Activated CD4-positive, CD25-positive, alpha-beta regulatory T cell (primary cell): ENCODE data around the gene SFXN3.

Experiments used
- DNase-seq, 4 experiments: peaks; one replicate each; lab custom pipeline; 2025; lab: John Stamatoyannopoulos, UW

Gene SFXN3

GRCh38 chr10:101031128-101031795 lies at the start of gene SFXN3, which contains the start of gene PDZD7:
Gene SFXN3, plus strand, starts transcription at chr10:101031234. Its CDS starts 3,461 bp downstream, at chr10:101034695.
Gene PDZD7, minus strand, starts transcription at chr10:101031129. Its CDS starts 910 bp downstream, at chr10:101030219.
- peak; percentile 93 to 96 (median 94) for DNase-seq

- no peak for DNase-seq
Measured at GRCh38 chr10:100982916-100983830, 47.9 kb upstream of the SFXN3 start.

- DNase-seq, result no peak
Measured at GRCh38 chr10:100983868-100984671, 47.0 kb upstream of the SFXN3 start.

DNA sequence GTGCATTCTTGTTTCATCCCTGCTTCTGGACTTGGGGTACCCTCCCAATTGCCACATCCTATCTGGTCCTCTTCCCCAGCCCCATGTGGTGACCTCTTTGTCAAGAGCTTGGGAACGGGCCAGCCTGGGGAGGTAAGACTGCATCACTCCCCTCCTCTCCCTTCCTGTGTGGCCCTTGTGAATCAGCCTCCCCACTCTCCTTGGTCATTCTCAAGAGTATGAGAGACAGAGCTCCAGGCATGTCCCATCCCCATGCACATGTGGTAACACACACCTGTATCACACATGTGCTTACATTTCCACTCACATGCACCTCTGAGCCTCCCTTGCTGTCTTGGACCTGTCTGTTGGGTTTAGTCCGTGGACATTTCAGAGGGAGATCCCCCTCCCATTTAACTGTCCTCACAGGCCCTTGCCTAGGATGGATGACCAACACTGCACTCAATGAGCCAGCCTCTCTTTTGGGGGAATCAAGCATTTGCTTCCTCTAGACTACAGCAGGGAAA lies 46.3 kb upstream of the SFXN3 start:
- no peak for DNase-seq

DNA sequence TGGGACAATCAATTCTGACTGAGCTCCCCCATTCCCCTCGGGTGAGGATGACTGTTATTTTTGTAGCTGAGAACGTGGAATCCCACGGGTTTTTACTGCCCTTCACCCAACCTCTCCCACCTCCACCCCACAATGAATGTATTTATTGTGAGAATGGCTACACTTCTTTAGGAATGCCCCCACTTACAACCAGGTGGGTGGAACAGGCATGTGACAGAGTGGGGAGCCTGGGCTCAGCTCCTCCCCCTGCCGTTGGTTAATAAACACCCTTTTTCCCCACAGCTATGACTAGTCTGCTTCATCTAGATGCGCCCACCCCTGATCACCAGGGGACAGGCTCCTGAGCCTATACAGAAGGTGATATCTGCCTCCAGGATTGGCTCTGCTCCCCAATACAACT lies 45.7 kb upstream of the SFXN3 start:
- no peak for DNase-seq

DNA sequence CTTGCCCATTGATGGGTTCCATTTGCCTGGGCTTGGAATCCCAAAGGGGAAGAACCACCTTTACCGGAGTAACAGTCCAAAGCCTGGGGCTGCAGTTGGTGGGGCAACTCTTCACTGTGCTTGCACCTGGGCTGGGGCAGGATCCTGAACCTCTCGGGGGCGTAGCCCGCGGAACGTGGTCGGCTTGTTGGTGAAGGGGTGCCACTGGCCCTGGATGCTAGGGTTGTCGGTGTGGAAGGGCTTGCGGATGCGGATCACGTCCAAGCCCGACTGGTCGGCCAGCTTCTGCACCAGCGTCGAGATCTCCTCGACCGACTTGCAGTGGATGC lies 44.4 kb upstream of the SFXN3 start:
- DNase-seq, result no peak

- DNase-seq, result peak; percentile 74 to 80 (median 77)
Measured at GRCh38 chr10:100986952-100987684, 43.9 kb upstream of the SFXN3 start, which contains the start of the genes MRPL43 and TWNK. Gene MRPL43, minus strand, starts transcription at chr10:100987497. Its CDS starts 54 bp downstream, at chr10:100987443. Gene TWNK, plus strand, starts transcription at chr10:100987543. Its CDS starts 668 bp downstream, at chr10:100988211.

DNA sequence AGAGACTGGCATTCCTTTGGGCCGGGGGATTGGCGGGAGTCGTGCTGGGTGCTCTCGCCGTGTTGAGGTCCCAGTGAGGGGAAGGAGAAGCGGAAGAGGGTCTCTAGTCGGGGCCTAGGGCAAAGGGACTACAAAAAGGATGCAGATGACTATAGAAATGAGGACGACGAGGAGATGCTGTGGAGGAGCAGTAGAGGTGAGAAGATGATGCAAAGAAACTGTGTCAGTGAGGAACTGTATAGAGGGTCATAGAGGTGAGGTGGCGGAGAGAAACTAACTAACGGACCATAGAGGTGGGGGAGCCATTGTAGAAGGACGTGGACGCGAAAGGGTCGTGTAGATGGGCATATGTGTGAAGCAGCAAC lies 43.4 kb upstream of the SFXN3 start:
- DNase-seq, result no peak

DNA sequence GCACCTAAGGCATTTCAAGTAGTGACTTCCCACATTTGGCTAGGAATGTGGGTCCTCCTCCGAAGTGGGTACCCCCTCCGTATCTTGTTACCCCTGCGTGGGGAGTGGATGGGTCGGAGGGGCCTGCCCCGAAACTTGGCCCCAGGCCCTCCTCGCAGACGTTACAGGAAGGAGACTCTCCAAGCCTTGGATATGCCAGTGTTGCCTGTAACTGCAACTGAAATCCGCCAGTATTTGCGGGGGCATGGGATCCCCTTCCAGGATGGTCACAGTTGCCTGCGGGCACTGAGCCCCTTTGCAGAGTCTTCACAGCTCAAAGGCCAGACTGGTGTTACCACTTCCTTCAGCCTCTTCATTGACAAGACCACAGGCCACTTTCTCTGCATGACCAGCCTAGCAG lies 42.9 kb upstream of the SFXN3 start:
- DNase-seq, result no peak

DNA sequence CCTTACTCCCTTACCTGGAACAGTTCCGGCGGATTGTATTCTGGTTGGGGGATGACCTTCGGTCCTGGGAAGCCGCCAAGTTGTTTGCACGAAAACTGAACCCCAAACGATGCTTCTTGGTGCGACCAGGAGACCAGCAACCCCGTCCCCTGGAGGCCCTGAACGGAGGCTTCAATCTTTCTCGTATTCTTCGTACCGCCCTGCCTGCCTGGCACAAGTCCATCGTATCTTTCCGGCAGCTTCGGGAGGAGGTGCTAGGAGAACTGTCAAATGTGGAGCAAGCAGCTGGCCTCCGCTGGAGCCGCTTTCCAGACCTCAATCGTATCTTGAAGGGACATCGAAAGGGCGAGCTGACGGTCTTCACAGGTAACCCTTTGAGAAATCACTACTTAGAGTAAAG lies 41.9 kb upstream of the SFXN3 start:
- no peak for DNase-seq

GRCh38 chr10:100993986-100994708 lies 36.9 kb upstream of the SFXN3 start:
- DNase-seq, result no peak

- DNase-seq, result no peak
Measured at GRCh38 chr10:100995181-100995580, 35.9 kb upstream of the SFXN3 start.

GRCh38 chr10:100996678-100997359 lies 34.2 kb upstream of the SFXN3 start:
- peak in 1 of 4 experiments; percentile 38 for DNase-seq

GRCh38 chr10:100997360-100998182 lies 33.5 kb upstream of the SFXN3 start:
- peak; percentile 50 to 65 (median 55) for DNase-seq

- DNase-seq, result peak; percentile 23 to 53 (median 46)
Measured at GRCh38 chr10:100998183-100998990, 32.6 kb upstream of the SFXN3 start.

- DNase-seq, result peak; percentile 55 to 70 (median 63)
Measured at GRCh38 chr10:100998991-100999741, 31.9 kb upstream of the SFXN3 start.

- DNase-seq, result no peak
Measured at GRCh38 chr10:100999742-101000126, 31.3 kb upstream of the SFXN3 start, which contains the start of gene LZTS2. Gene LZTS2, plus strand, starts transcription at chr10:100999808. Its CDS starts 2,731 bp downstream, at chr10:101002539.
